ENCODE results near the gene FRMD4A. TPM values are rescaled to one million over a fixed set of nuclear protein-coding genes. Genes with fewer than 3 reads are reported as not detected.

Gene FRMD4A
- total RNA-seq, 1 donor from 2014 or later = 20.2 TPM

GRCh38 chr10:14225379-14225778, 105.3 kb downstream of the FRMD4A start:
- no peak overlapping the region for H3K27ac Mint-ChIP-seq
- peaks cover 2% of the 10 kb centered on the region for H3K36me3 Mint-ChIP-seq
- no peaks in the 10 kb centered on the region for H3K36me3 ChIP-seq
- no peak overlapping the region for H3K27ac ChIP-seq
- H3K4me3 ChIP-seq = no peak overlapping the region
- H2AFZ ChIP-seq (replicated peaks) = no peak overlapping the region
- peaks cover 9% of the 10 kb centered on the region for H3K9me3 Mint-ChIP-seq
- no peak overlapping the region for H3K4me2 ChIP-seq
- H3K4me1 Mint-ChIP-seq = peaks cover 29% of the 10 kb centered on the region
- no peak overlapping the region for H3K4me3 Mint-ChIP-seq
- no peaks in the 10 kb centered on the region for H3K9me3 ChIP-seq (ENCODE audit: low read depth)
- no peak for DNase-seq (ENCODE audit: low spot score)
- H3K79me2 ChIP-seq (ENCODE audit: low read depth) = no peaks in the 10 kb centered on the region
- H4K20me1 ChIP-seq (ENCODE audit: low read depth) = no peaks in the 10 kb centered on the region
- H3K9ac ChIP-seq = no peak overlapping the region
- H3K4me1 ChIP-seq = no peaks in the 10 kb centered on the region
- H3K27me3 Mint-ChIP-seq (ENCODE audit: insufficient read depth, low read depth) = peaks cover 15% of the 10 kb centered on the region
- H3K27me3 ChIP-seq = no peaks in the 10 kb centered on the region
- TF ChIP-seq CTCF (IDR thresholded peaks at IDR 0.05) = no peak
- TF ChIP-seq EZH2 (IDR thresholded peaks at IDR 0.05) = no peak
- TF ChIP-seq EZH2phosphoT487 (IDR thresholded peaks at IDR 0.05) = no peak
- no peaks in the 10 kb centered on the region for H3F3A ChIP-seq (ENCODE audit: low read depth)

GRCh38 chr10:14220026-14220425, 110.7 kb downstream of the FRMD4A start:
- no peak for DNase-seq (ENCODE audit: low spot score)
- Histone ChIP-seq H2AFZ (replicated peaks) (no peak overlapping the region), H3K9ac (no peak overlapping the region), H3K9me3 (ENCODE audit: low read depth) (no peaks in the 10 kb centered on the region), H3K4me2 (no peak overlapping the region), H3K79me2 (ENCODE audit: low read depth) (no peaks in the 10 kb centered on the region), H3K27me3 (no peaks in the 10 kb centered on the region), H3F3A (ENCODE audit: low read depth) (no peaks in the 10 kb centered on the region), H3K27ac (no peak overlapping the region), H3K4me3 (no peak overlapping the region), H4K20me1 (ENCODE audit: low read depth) (no peaks in the 10 kb centered on the region), H3K4me1 (no peaks in the 10 kb centered on the region), H3K36me3 (no peaks in the 10 kb centered on the region)
- Mint-ChIP-seq H3K27ac (peak overlapping the region; percentile 21), H3K27me3 (ENCODE audit: insufficient read depth, low read depth) (peaks cover 11% of the 10 kb centered on the region), H3K36me3 (no peaks in the 10 kb centered on the region), H3K9me3 (no peaks in the 10 kb centered on the region), H3K4me3 (no peak overlapping the region), H3K4me1 (peaks cover 15% of the 10 kb centered on the region)
- TF ChIP-seq CTCF (IDR thresholded peaks at IDR 0.05) = no peak
- no peak for TF ChIP-seq EZH2 (IDR thresholded peaks at IDR 0.05)
- no peak for TF ChIP-seq EZH2phosphoT487 (IDR thresholded peaks at IDR 0.05)

- Mint-ChIP-seq H3K27ac (peak overlapping the region; percentile 21), H3K36me3 (no peaks in the 10 kb centered on the region), H3K9me3 (no peaks in the 10 kb centered on the region), H3K27me3 (ENCODE audit: insufficient read depth, low read depth) (peaks cover 11% of the 10 kb centered on the region), H3K4me1 (peaks cover 10% of the 10 kb centered on the region), H3K4me3 (no peak overlapping the region)
- DNase-seq (ENCODE audit: low spot score) = no peak
- no peaks in the 10 kb centered on the region for H3K9me3 ChIP-seq (ENCODE audit: low read depth)
- no peak overlapping the region for H3K27ac ChIP-seq
- H3K4me1 ChIP-seq = no peaks in the 10 kb centered on the region
- no peaks in the 10 kb centered on the region for H3K27me3 ChIP-seq
- no peaks in the 10 kb centered on the region for H4K20me1 ChIP-seq (ENCODE audit: low read depth)
- H2AFZ ChIP-seq (replicated peaks) = no peak overlapping the region
- no peak overlapping the region for H3K9ac ChIP-seq
- no peak overlapping the region for H3K4me2 ChIP-seq
- H3K4me3 ChIP-seq = no peak overlapping the region
- no peaks in the 10 kb centered on the region for H3F3A ChIP-seq (ENCODE audit: low read depth)
- no peaks in the 10 kb centered on the region for H3K36me3 ChIP-seq
- no peaks in the 10 kb centered on the region for H3K79me2 ChIP-seq (ENCODE audit: low read depth)
- TF ChIP-seq EZH2phosphoT487 (IDR thresholded peaks at IDR 0.05) (no peak), EZH2 (IDR thresholded peaks at IDR 0.05) (no peak), CTCF (IDR thresholded peaks at IDR 0.05) (no peak)
Observed at GRCh38 chr10:14219411-14219810, 111.3 kb downstream of the FRMD4A start.

All from neural progenitor cell (in vitro differentiated cells).